Superior temporal gyrus (tissue), 1 donor: ENCODE results near the gene CD8B.
"Not testable (repeated sequence)": the region's sequence is repeated elsewhere in the genome, so short reads cannot be mapped to it uniquely, and the experiment has no call there.

Source experiments
- DNase-seq: peaks from one replicate; pipeline ENCODE4 v3.0.0-alpha.2; 2016; ENCODE audit errors: extremely low spot score

The CD8B gene

DNA sequence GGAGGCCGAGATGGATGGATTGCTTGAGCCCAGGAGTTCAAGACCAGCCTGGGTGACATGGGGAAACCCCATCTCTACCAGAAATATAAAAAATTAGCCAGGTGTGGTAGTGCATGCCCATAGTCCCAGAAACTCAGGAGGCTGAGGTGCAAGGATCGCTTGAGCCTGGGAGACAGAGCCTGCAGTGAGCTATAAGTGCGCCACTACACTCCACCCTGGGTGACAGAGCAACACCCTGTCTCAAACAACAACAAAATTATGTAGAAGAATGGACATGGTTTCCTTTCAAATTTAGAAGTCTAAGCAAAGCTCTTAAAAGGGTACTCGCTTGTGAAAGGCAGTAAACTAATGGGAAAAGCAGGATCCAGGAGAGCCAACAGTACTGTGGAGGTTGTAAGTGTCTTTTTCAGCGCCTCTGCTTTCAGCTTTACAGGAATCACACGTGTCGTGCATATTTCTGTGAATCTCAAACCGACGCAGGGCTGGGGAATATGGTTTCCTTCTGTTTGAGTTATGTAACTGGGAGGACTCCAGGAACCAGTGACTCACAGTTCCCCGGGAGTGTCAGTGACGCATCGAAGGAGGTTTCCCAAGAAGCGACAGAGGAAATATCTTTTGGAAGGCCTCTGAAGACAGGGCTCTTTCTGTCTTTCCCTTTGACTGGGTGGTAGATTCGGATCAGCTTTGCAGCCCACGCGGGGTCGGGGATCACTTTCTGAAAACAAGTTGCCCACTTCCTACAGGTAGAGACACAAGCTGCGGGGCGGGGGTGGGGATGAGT is 24.6 kb downstream of the CD8B start:
- DNase-seq, result peak; percentile 53

DNA sequence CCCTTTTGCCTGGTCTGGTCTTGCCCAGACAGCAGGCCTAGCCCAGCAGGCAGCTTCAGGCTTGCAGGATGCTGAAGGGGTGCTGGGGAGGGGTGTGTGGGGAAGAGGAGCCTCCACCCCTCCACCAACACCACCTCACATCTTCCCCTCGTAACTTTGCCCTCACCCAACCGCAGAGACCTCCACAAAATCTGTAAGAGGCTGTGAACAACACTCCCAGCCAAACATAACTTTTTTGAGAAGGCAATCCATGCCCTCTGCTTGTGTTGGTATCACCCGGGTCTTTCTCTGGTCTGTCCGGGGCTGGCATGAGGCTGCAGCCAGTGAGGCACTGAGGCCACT is 26.2 kb downstream of the CD8B start:
- DNase-seq, result not testable (repeated sequence)

DNA sequence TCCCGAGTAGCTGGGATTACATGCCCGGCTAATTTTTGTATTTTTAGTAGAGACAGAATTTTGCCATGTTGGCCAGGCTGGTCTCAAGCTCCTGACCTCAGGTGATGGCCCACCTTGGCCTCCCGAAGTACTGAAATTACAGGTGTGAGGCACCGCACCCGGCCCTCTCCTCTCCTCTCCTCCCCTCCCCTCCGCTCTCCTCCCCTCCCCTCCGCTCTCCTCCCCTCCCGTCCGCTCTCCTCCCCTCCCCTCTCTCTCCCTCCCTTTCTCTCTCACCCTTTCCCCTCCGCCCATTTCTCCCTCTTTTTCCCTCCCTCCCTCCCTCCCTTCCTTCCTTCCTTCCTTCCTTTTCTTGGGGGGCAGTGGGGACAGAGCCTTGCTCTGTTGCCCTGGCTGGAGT is 28.4 kb downstream of the CD8B start:
- no peak for DNase-seq

DNA sequence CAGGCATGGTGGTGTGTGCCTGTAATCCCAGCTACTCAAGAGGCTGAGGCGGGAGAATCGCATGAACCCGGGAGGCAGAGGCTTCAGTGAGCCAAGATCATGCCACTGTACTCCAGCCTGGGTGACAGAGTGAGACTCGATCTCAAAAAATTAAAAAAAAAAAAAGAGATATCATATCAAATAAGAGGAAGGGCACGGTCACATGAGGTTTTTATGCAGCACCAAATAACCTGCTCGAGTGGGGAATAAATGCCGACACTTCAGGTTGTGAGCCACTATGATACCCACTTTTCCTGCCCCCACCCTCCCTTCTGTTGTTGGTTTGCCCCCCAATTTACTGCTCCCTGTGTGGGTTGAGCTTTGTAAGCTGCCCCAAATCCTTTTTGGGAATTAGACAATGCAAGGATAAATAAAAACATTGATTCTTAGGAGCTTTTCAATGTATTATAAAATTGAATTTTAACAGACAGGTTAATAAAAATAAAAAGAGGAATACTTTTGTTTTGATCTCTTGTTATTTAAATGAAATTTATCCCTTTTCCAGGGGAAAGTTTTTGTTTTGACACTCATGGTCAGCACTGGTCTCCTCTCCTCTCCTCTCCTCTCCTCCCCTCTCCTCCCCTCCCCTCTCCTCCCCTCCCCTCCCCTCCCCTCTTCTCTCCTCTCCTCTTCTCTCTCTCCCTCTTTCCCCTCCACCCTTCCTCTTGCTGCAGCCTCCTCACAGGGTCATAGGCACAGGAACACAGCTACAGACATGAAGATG is 29.2 kb downstream of the CD8B start:
- DNase-seq, result no peak

DNA sequence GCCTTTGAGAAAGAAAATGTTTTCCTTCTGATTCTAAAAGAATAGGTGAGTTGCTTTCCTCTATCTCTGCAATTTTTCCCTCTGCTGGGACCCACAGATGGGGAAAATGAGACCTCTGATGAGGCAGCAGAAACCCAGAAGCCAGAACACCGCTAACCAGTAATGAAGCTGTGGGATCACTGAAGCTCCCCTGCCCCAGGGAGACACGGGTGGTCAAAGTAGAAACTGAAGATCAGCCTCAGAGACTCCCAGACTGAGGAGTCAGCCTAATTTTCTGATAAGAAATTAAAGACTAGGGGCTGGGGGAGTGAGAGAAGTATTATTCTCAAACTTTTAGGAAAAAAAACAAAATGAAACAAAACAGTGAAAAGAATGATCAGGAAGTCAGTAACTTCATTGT is 30.1 kb downstream of the CD8B start:
- DNase-seq, result no peak

GRCh38 chr2:86826951-86827350 is 34.7 kb downstream of the CD8B start:
- DNase-seq, result no peak

- no peak for DNase-seq
Observed at GRCh38 chr2:86825693-86826381, 35.8 kb downstream of the CD8B start.

DNA sequence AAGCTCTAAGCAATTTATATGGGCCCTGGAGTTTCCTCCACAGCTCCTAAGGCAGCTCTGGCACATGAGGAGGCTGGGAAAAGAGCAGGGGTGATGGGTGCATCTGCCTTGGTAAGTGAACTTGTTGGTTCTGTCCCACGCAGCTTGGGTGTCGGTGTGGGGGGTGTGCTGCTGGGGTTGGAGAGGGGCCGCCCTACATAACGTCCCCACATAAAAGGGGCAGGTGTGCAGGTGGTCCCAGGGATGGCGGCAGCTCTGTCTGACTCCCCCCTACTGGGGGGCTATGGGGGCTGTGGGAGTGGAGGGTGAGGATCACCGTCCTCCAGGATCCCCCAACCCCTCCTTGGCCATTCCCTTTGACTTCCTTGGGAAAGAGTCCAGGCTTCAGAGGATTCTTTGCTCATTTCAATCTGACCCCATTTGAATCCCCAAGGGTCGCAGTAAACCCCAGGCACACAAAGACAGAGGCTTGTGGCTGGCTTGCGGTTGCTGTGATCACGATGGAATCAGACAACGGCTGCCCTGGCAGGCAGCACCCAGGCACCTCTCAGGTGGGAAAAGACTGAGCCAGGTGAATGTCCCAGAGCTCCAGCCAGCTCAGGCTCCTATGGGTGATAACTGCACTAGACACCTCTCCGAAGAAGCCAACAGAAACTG is 36.5 kb downstream of the CD8B start:
- DNase-seq, result no peak

GRCh38 chr2:86822668-86823345 is 38.9 kb downstream of the CD8B start:
- no peak for DNase-seq

- no peak for DNase-seq
Observed at GRCh38 chr2:86821842-86822241, 39.8 kb downstream of the CD8B start.

DNA sequence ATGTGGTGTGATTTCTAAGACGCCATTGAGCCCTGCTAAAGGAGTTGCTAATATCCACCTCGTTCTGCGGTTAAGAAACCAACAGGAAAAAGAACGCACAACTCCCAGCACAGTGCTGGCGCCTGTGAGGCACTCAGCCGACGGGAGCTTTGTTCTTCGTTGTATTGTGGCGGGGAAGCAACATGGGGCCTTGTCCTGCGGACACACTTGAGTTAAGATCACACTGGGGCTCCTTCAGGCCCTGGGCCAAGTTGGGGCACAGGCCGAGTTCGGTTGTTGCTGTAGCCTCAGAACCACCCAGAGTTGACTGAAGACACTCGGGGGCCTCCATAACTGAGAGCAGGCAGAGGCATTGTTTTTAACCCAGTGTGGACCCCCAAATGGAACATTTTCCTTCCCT is 40.4 kb downstream of the CD8B start:
- DNase-seq, result no peak

- no peak for DNase-seq
Observed at GRCh38 chr2:86818957-86819356, 42.7 kb downstream of the CD8B start.

DNA sequence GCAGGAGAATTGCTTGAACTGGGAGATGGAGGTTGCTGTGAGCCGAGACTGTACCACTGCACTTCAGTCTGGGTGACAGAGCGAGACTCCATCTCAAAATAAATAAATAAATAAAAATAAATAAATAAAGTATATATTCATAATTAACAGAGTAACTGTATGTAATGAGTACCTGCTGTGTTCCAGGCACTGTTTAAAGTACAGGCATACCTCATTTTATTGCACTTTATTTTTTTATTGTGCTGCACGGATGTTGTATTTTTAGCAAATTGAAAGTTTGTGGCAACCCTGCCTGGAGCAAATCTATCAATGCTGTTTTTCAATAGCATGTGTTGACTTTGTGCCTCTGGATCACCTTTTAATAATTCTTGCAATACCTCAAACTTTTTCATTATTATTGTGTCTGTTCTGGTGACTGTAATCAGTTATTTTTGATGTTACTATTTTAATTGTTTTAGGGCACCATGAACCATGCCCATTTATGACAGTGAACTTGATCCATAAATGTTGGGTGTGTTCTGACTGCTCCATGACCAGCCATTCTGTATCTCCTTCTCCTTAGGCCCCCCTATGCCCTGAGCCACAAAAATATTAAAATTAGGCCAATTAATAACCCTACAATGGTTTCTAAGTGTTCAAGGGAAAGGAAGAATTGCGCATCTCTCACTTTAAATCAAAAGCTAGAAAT is 43.4 kb downstream of the CD8B start:
- no peak for DNase-seq

DNA sequence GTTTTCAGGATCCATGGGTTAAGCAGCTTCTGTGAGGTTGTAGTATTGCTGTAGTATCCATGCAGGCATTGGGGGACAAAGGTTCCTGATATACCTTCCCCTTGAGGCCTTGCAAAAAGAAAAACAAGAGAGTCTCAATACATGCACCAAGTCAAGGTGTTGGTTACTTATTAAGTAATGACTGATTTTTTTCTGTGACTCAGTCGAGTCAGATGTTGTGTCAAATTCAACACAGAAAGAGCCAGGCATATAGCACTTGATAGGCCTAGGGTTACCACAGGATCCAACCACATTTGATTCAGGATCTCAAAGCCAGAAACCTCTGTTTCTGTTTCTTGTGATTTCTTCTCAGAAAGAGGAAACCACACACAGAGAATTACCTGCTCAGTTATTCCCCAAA is 46.1 kb downstream of the CD8B start:
- no peak for DNase-seq

DNA sequence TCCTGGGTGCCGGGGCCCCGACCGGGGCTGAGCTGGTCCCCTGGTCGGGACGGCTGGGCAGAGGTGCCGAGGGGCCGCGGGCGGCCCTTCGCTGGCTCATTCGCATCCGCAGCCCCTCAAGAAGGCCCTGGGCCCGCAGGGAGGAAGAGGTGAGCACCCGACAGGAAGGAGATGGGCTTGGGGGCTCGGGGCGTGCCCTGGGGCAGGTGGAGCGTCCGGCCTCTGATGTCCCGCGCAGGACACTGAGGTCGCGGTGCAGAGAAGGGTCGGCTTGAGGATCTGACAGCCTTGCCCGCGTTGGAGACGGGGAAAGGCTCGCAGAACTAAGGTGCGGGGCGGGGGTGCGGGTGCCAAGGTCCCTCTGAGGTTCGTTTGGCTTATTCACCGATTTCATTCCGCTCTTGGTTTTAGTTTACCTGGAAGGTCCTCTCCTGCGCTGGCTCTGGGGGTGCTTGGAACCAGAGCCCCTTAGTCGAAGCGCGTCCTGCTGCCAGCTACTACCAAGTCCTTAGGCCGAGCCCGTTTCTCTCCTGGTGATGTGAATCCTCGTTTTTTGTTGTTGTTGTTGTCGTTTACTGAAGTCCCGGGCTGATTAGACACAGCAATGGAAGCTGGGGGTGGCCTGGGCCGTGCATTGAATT is 52.1 kb downstream of the CD8B start:
- no peak for DNase-seq

DNA sequence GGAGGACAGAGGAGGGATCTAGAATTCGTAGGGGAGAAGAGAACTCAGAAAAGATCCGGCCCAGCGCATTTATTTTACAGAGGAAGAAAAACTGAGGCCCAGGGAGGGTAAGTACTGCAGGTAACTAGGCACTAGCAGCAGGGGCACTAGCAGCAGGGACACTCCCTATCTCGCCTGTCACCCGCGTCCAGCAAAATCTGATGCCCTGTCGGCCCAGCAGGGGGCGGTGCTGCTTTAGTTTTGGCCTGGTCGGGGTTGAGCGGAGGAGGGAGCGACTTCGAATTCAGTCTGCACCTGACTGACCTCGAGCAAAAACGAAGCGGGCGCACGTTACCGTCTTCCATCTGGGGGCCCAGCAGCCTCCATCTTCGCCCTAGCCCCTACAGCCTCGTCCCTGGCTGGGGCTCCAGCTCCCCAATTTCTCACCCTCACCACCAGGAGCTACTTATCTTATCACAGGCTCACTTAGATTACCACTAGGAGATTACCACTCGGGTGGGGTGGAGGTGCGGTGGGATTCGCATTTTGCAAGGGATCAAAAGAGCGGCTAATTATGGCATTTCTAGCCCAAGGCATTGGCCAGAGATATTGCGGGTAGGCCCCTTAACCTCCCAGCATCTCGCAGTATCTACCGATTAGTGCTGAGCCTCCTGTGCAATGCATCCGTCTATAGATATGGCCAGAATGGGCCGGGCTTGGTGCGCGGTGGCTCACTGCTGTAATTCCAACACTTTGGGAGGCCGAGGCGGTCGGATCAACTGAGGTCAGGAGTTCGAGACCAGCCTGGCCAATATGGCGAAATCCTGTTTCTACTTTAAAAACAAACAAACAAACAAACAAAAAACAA is 53.1 kb downstream of the CD8B start:
- DNase-seq, result peak; percentile 88

- peak; percentile 47 for DNase-seq
Observed at GRCh38 chr2:86807468-86808275, 54.0 kb downstream of the CD8B start.

DNA sequence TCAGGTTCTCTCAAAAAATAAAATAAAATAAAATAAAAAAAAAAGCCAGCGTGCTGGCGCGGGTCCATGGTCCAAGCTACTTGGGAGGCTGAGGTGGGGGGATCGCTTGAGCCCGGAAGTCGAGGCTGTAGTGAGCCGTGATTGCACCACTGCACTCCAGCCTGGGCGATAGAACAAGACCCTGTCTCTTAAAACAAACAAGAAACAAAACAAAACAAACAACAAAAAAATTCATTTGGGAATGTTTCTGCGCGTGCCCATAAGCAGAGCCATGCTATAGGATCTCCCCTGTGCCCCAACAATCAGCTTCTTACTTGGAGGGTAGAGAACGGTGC is 54.6 kb downstream of the CD8B start:
- DNase-seq, result no peak
